ENCODE data around the gene ZNF225.
A peak's percentile ranks its signal among the peaks of the same experiment; 100 is the strongest.

The ZNF225 gene

DNA sequence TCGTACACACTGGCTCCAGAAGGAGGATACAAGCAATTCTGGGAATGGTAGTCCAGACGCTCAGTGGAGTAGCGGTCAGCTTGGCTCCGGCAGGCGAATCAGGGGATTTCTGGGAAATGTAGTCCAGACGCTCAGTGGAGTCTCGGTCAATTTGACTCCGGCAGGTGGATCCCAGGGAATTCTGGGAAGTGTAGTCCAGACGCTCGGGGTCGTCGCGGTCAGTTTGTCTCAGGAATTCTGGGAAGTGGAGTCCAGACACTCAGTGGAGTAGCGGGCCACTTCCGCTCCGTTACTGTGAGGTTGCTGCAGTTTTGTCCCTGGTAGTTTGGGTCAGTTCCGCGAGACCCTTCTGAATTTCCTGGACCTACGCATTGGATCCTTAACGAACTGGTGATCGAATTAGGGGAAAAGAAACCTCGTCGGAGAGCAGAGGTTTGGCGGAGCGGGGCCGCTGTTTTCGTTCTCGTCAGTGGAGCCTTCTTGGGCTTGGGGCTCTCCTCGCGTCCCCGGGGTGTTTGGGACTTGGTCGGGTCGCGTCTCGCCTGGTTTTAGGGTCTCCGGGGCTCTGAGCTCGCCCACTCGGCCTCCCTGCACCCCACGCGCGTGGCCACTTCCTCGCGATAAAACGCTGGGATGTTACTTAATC, at the start of gene ZNF225:
Gene ZNF225, plus strand, starts transcription at position 262 of the 646 bp plus-strand sequence. CDS start 2,429 bp downstream, outside the sequence.
- peak within 1 kb of the TSS; percentile 88 for H3K27ac ChIP-seq (ENCODE audit: low read length)
- H3K27me3 ChIP-seq (ENCODE audit: low read depth, low read length), result no peaks in the 10 kb centered on the region
- H3K9me3 ChIP-seq (ENCODE audit: control insufficient read depth in 1 of 2, low read length in 2 of 2), result peaks cover 9 to 24% of the 10 kb centered on the region in 2 donors
- H3K36me3 ChIP-seq (ENCODE audit: control insufficient read depth in 1 of 2, insufficient read depth in 2 of 2, low read length in 2 of 2), result peaks cover 15 to 28% of the 10 kb centered on the region in 2 donors
- peak within 1 kb of the TSS; percentile 87 to 97 for H3K4me3 ChIP-seq (ENCODE audit: low read depth in 1 of 2, low read length in 2 of 2)
- peaks cover 4 to 16% of the 10 kb centered on the region in 2 donors for H3K4me1 ChIP-seq (ENCODE audit: control insufficient read depth in 1 of 2, insufficient read depth in 2 of 2, low read length in 2 of 2)

DNA sequence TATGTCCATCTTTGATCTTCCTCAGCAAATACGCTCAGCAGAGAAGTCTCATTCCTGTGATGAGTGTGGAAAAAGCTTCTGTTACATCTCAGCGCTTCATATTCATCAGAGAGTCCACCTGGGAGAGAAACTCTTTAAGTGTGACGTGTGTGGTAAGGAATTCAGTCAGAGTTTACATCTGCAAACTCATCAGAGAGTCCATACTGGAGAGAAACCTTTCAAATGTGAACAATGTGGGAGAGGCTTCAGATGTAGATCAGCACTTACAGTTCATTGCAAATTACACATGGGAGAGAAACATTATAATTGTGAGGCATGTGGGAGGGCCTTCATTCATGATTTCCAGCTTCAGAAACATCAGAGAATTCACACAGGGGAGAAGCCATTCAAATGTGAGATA, 46.9 kb upstream of the ZNF225 start:
- H3K27ac ChIP-seq (ENCODE audit: low read length), result no peak overlapping the region
- H3K4me3 ChIP-seq (ENCODE audit: low read depth in 1 of 2, low read length in 2 of 2), result peak overlapping the region; percentile 30 to 59
- peaks cover 44 to 71% of the 10 kb centered on the region in 2 donors for H3K36me3 ChIP-seq (ENCODE audit: control insufficient read depth in 1 of 2, insufficient read depth in 2 of 2, low read length in 2 of 2)
- no peaks in the 10 kb centered on the region for H3K4me1 ChIP-seq (ENCODE audit: control insufficient read depth in 1 of 2, insufficient read depth in 2 of 2, low read length in 2 of 2)
- H3K9me3 ChIP-seq (ENCODE audit: control insufficient read depth in 1 of 2, low read length in 2 of 2), result peaks cover 40 to 44% of the 10 kb centered on the region in 2 donors
- H3K27me3 ChIP-seq (ENCODE audit: low read depth, low read length), result no peaks in the 10 kb centered on the region

DNA sequence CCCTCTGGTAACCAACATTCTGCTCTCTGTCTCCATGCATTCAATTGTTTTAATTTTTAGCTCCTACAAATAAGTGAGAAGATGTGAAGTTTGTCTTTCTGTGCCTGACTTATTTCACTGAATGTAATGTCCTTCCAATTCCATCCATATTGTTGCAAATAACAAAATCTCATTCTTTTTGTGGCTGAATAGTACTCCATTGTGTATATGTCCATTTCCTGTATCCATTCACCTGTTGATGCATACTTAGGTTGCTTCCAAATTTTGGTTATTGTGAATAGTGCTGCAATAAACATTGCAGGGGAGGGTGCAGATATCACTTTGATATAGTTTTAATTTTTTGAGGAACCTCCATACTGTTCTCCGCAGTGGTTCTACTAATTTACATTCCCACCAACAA, 43.8 kb upstream of the ZNF225 start:
- Histone ChIP-seq H3K4me1 (ENCODE audit: control insufficient read depth in 1 of 2, insufficient read depth in 2 of 2, low read length in 2 of 2) (peaks cover 5 to 12% of the 10 kb centered on the region in 2 donors), H3K4me3 (ENCODE audit: low read depth in 1 of 2, low read length in 2 of 2) (no peak overlapping the region), H3K9me3 (ENCODE audit: control insufficient read depth in 1 of 2, low read length in 2 of 2) (peaks cover 29 to 34% of the 10 kb centered on the region in 2 donors), H3K27me3 (ENCODE audit: low read depth, low read length) (no peaks in the 10 kb centered on the region), H3K27ac (ENCODE audit: low read length) (no peak overlapping the region), H3K36me3 (ENCODE audit: control insufficient read depth in 1 of 2, insufficient read depth in 2 of 2, low read length in 2 of 2) (peaks cover 21 to 40% of the 10 kb centered on the region in 2 donors)

DNA sequence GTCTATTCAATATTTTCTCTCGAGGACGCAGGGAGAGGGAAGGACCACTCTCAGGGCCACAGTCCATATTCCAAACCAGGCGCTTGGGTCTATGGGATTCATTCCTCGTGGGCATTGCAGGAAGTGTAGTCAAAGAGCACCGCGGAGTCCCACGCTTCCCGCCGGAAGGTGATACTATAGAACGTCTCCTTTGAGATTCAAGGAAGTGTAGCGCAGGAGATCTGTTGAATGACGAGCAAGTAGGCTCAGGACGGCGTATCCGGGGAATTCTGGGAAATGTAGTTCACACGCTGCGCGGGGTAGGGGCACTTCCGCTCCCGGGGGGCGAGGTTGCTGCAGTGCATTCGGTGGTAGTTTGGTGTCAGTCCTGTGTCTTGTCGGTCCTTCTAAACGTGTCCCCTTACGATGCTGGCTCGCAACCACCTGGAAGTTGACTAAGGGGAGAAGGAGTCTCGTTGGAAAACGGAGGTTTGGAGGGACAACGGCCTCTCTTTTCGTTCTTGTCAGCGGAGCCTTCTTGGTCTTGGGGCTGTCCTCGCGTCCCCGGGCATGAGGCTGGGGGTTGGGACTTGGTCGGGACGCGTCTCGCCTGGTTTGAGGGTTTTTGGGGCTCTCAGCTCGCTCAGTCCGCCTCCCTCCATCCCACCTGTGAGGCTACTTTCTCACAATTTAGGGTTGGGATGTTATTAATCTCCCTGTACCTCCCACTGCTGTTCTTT, 41.2 kb upstream of the ZNF225 start, which contains the start of gene ZNF284:
Gene ZNF284, plus strand, starts transcription at position 336 of the 719 bp plus-strand sequence. CDS start 4,231 bp downstream, outside the sequence.
- Histone ChIP-seq H3K36me3 (ENCODE audit: control insufficient read depth in 1 of 2, insufficient read depth in 2 of 2, low read length in 2 of 2) (peaks cover 4 to 24% of the 10 kb centered on the region in 2 donors), H3K9me3 (ENCODE audit: control insufficient read depth in 1 of 2, low read length in 2 of 2) (peaks cover 6 to 12% of the 10 kb centered on the region in 2 donors), H3K4me3 (ENCODE audit: low read depth in 1 of 2, low read length in 2 of 2) (peak within 1 kb of the TSS; percentile 79 to 97), H3K4me1 (ENCODE audit: control insufficient read depth in 1 of 2, insufficient read depth in 2 of 2, low read length in 2 of 2) (peaks cover 5 to 12% of the 10 kb centered on the region in 2 donors), H3K27ac (ENCODE audit: low read length) (peak within 1 kb of the TSS; percentile 28), H3K27me3 (ENCODE audit: low read depth, low read length) (no peaks in the 10 kb centered on the region)

DNA sequence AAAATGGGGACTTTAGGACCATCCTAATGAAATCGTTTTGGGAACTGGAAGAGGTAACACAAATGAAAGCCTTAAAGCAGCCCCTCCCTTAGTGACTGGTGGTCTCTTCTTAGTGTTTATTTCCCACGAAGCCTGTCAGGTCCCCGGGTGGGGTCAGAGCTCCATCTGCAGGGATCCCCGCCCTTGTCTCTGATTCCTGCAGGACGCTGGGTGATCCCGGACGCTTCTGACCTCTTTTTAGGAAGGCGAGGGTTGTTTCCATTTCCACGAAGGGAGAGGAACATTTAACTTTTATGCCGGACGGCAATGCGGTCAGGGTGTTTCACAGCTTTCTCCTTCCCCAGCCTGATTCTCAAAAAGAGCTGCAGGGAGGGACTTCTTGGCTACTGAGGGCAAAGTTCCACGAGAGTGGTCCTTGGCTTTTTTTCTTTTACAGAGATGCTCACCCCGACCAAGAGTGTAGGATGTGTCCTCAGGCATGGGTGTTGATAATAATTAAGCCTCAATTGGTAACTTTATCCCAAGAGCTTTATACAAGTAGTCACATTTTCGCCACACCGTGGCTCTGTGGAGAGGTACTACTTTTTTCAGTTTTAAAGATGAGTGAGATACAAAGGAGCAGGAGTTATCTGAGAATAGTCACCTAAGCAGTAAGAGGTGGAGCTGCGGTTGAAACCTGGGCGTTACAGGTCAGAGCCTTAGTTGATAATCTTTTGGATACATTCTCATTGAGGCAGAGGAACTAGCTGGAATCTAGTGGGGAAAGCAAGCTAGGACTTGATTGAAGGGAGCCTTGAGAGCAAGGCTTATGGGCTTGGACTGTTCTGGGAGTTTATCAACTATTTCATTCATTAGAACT, 40.4 kb upstream of the ZNF225 start:
- Histone ChIP-seq H3K27me3 (ENCODE audit: low read depth, low read length) (no peaks in the 10 kb centered on the region), H3K27ac (ENCODE audit: low read length) (peak overlapping the region; percentile 8), H3K4me1 (ENCODE audit: control insufficient read depth in 1 of 2, insufficient read depth in 2 of 2, low read length in 2 of 2) (peaks cover 5 to 12% of the 10 kb centered on the region in 2 donors), H3K9me3 (ENCODE audit: control insufficient read depth in 1 of 2, low read length in 2 of 2) (peaks cover under 1 to 5% of the 10 kb centered on the region in 2 donors), H3K4me3 (ENCODE audit: low read depth in 1 of 2, low read length in 2 of 2) (peak overlapping the region; percentile 79 to 97), H3K36me3 (ENCODE audit: control insufficient read depth in 1 of 2, insufficient read depth in 2 of 2, low read length in 2 of 2) (peaks cover 2 to 23% of the 10 kb centered on the region in 2 donors)

DNA sequence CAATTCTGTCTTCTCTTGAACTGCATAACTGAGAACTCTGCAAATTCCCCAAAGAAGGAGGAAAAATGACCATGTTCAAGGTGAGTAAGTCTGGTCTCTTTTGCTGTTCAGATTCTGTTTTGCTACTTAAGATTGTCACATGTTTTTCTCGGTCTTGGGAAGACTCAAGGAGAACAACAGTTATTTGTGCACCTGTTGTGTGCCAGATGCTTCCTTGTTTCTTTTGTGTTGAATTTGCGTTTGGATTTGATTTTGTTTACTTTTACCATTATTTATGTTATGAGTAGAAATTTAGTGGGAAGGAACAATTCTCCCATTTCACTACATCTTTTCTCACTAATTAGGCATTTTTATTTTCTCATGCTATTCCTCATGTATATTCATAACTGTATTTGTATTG, 36.9 kb upstream of the ZNF225 start:
- no peaks in the 10 kb centered on the region for H3K27me3 ChIP-seq (ENCODE audit: low read depth, low read length)
- H3K4me1 ChIP-seq (ENCODE audit: control insufficient read depth in 1 of 2, insufficient read depth in 2 of 2, low read length in 2 of 2), result peaks cover 5 to 12% of the 10 kb centered on the region in 2 donors
- H3K27ac ChIP-seq (ENCODE audit: low read length), result no peak overlapping the region
- H3K9me3 ChIP-seq (ENCODE audit: control insufficient read depth in 1 of 2, low read length in 2 of 2), result no peaks in the 10 kb centered on the region
- H3K4me3 ChIP-seq (ENCODE audit: low read depth in 1 of 2, low read length in 2 of 2), result no peak overlapping the region
- H3K36me3 ChIP-seq (ENCODE audit: control insufficient read depth in 1 of 2, insufficient read depth in 2 of 2, low read length in 2 of 2), result peaks cover 13 to 24% of the 10 kb centered on the region in 2 donors

DNA sequence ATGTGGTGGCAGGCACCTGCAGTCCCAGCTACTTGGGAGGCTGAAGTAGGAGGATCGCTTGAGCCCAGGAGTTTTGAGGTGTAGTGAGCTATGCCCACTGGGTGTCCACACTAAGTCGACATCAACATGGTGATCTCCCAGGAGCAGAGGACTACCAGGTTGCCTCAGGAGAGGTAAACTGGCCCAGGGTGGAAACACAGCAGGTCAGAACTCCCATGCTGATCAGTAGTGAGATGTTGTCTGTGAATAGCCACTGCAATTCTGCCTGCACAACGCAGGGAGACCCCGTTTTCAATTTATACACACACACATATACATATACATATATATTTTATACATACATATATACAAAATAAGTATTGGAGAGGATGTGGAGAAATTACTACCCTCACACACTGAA, 21.1 kb upstream of the ZNF225 start:
- Histone ChIP-seq H3K4me3 (ENCODE audit: low read depth in 1 of 2, low read length in 2 of 2) (no peak overlapping the region), H3K4me1 (ENCODE audit: control insufficient read depth in 1 of 2, insufficient read depth in 2 of 2, low read length in 2 of 2) (peaks cover 0 to 11% of the 10 kb centered on the region in 2 donors), H3K27me3 (ENCODE audit: low read depth, low read length) (no peaks in the 10 kb centered on the region)

DNA sequence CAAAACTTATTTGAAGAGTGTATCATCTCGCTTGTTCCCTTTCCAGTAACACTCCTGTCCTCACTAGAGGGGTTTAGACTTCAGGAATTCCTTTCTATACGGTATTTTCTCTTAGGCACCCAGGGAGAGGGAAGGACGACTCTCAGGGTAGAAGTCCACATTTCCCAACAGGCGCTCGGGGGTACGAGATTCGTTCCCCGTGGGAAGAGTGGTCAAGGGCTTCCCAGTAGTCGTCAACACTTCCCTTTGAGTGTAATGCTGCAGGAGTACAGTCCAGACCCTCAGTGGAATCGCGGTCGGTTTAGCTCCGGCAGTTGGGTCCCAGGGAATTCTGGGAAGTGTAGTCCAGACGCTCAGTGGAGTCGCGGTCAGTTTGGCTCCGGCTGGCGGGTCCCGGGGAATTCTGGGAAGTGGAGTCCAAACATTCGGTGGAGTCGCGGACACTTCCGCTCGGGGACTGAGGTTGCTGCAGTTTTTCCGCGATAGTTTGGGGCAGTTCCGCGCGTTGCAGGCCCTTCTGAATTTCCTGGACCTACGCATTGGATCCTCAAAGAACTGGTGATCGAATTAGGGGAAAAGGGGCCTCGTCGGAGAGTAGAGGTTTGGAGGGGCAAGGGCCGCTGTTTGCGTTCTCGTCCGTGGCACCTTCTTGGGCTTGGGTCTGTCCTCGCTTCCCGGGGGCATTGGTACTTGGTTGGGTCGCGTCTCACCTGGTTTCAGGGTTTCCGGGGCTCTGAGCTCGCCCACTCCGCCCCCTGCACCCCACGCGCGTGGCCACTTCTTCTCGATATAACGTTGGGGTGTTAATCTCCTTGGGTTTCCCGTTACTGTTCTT, 19.1 kb upstream of the ZNF225 start, which contains the start of gene ZNF224:
Gene ZNF224, plus strand, starts transcription at position 431 of the 835 bp plus-strand sequence. CDS start 3,513 bp downstream, outside the sequence.
- H3K9me3 ChIP-seq (ENCODE audit: control insufficient read depth in 1 of 2, low read length in 2 of 2), result peaks cover 0 to 2% of the 10 kb centered on the region in 2 donors
- H3K36me3 ChIP-seq (ENCODE audit: control insufficient read depth in 1 of 2, insufficient read depth in 2 of 2, low read length in 2 of 2), result peaks cover 16 to 28% of the 10 kb centered on the region in 2 donors
- H3K27me3 ChIP-seq (ENCODE audit: low read depth, low read length), result no peaks in the 10 kb centered on the region
- H3K4me3 ChIP-seq (ENCODE audit: low read depth in 1 of 2, low read length in 2 of 2), result peak within 1 kb of the TSS; percentile 89 to 94
- peak within 1 kb of the TSS; percentile 85 for H3K27ac ChIP-seq (ENCODE audit: low read length)
- H3K4me1 ChIP-seq (ENCODE audit: control insufficient read depth in 1 of 2, insufficient read depth in 2 of 2, low read length in 2 of 2), result peaks cover 0 to 11% of the 10 kb centered on the region in 2 donors

More for the DNA sequence above, 21.1 kb upstream of the ZNF225 start:
- H3K9me3 ChIP-seq (ENCODE audit: control insufficient read depth in 1 of 2, low read length in 2 of 2), result no peaks in the 10 kb centered on the region
- H3K36me3 ChIP-seq (ENCODE audit: control insufficient read depth in 1 of 2, insufficient read depth in 2 of 2, low read length in 2 of 2), result peaks cover 3 to 21% of the 10 kb centered on the region in 2 donors
- H3K27ac ChIP-seq (ENCODE audit: low read length), result no peak overlapping the region

DNA sequence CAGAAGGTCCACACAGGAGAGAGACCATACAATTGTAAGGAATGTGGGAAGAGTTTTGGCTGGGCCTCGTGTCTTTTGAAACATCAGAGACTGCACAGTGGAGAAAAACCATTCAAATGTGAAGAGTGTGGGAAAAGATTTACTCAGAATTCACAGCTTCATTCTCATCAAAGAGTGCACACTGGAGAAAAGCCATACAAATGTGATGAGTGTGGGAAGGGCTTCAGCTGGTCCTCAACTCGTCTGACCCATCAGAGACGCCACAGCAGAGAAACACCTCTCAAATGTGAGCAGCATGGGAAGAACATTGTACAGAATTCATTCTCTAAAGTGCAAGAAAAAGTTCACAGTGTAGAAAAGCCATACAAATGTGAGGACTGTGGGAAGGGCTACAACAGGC, 5.4 kb upstream of the ZNF225 start:
- H3K36me3 ChIP-seq (ENCODE audit: control insufficient read depth in 1 of 2, insufficient read depth in 2 of 2, low read length in 2 of 2), result peaks cover 26 to 65% of the 10 kb centered on the region in 2 donors
- peak overlapping the region; percentile 9 to 60 for H3K4me3 ChIP-seq (ENCODE audit: low read depth in 1 of 2, low read length in 2 of 2)
- peaks cover 4 to 8% of the 10 kb centered on the region in 2 donors for H3K4me1 ChIP-seq (ENCODE audit: control insufficient read depth in 1 of 2, insufficient read depth in 2 of 2, low read length in 2 of 2)
- peaks cover 42 to 67% of the 10 kb centered on the region in 2 donors for H3K9me3 ChIP-seq (ENCODE audit: control insufficient read depth in 1 of 2, low read length in 2 of 2)
- no peak overlapping the region for H3K27ac ChIP-seq (ENCODE audit: low read length)
- H3K27me3 ChIP-seq (ENCODE audit: low read depth, low read length), result no peaks in the 10 kb centered on the region

DNA sequence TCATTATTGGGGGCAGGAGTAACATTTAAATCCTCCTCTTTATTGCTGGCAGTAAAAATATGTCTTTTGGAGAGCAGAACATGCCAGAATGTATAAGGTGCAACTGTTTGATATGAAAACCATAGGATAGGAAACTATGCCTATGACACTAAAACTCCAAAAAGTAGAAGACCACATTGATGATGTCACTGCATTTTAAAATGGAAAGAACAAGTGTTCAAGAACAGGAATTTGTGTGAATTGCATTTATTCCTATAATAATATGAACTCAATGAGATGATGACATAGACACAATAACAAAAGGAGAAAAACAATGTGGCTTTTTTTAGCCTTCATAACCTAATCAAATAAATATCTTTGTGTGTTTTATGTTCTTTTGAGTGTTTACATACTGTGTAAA, 3.7 kb upstream of the ZNF225 start:
- peaks cover 35 to 53% of the 10 kb centered on the region in 2 donors for H3K9me3 ChIP-seq (ENCODE audit: control insufficient read depth in 1 of 2, low read length in 2 of 2)
- no peak overlapping the region for H3K27ac ChIP-seq (ENCODE audit: low read length)
- H3K4me1 ChIP-seq (ENCODE audit: control insufficient read depth in 1 of 2, insufficient read depth in 2 of 2, low read length in 2 of 2), result peaks cover 4 to 13% of the 10 kb centered on the region in 2 donors
- H3K27me3 ChIP-seq (ENCODE audit: low read depth, low read length), result no peaks in the 10 kb centered on the region
- peak overlapping the region in 1 of 2 donors; percentile 29 for H3K4me3 ChIP-seq (ENCODE audit: low read depth in 1 of 2, low read length in 2 of 2)
- H3K36me3 ChIP-seq (ENCODE audit: control insufficient read depth in 1 of 2, insufficient read depth in 2 of 2, low read length in 2 of 2), result peaks cover 20 to 48% of the 10 kb centered on the region in 2 donors
